ENCODE data around the gene MOB2.

Gene MOB2

DNA sequence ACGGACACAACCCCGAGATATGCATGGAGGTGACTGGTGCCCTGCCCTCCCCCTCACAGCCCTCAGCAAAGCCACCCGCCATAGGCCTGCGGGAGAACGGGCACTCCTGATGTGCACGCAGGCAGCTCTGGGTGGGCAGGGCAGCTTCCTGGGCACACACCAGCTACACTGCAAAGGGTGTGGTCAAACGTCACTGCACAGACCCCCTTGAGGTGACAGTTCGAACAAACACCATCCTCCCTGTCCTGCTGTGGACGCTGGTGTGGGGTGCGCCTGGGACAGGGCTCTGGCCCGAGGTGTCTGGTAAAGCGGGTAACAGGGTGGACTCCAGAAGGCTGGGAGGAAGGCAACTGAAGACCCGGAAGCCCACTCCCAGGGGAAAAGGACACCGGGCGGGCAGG is 21.9 kb upstream of the MOB2 start:
- TF ChIP-seq, protein P1, sequence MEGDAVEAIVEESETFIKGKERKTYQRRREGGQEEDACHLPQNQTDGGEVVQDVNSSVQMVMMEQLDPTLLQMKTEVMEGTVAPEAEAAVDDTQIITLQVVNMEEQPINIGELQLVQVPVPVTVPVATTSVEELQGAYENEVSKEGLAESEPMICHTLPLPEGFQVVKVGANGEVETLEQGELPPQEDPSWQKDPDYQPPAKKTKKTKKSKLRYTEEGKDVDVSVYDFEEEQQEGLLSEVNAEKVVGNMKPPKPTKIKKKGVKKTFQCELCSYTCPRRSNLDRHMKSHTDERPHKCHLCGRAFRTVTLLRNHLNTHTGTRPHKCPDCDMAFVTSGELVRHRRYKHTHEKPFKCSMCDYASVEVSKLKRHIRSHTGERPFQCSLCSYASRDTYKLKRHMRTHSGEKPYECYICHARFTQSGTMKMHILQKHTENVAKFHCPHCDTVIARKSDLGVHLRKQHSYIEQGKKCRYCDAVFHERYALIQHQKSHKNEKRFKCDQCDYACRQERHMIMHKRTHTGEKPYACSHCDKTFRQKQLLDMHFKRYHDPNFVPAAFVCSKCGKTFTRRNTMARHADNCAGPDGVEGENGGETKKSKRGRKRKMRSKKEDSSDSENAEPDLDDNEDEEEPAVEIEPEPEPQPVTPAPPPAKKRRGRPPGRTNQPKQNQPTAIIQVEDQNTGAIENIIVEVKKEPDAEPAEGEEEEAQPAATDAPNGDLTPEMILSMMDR (IDR thresholded peaks at IDR 0.05; ENCODE audit: low read depth, low read length, missing control alignments), result no peak
- no peak for DNase-seq (ENCODE audit: low read depth)
- H3K4me3 ChIP-seq (ENCODE audit: low read depth, low read length), result no peak overlapping the region

DNA sequence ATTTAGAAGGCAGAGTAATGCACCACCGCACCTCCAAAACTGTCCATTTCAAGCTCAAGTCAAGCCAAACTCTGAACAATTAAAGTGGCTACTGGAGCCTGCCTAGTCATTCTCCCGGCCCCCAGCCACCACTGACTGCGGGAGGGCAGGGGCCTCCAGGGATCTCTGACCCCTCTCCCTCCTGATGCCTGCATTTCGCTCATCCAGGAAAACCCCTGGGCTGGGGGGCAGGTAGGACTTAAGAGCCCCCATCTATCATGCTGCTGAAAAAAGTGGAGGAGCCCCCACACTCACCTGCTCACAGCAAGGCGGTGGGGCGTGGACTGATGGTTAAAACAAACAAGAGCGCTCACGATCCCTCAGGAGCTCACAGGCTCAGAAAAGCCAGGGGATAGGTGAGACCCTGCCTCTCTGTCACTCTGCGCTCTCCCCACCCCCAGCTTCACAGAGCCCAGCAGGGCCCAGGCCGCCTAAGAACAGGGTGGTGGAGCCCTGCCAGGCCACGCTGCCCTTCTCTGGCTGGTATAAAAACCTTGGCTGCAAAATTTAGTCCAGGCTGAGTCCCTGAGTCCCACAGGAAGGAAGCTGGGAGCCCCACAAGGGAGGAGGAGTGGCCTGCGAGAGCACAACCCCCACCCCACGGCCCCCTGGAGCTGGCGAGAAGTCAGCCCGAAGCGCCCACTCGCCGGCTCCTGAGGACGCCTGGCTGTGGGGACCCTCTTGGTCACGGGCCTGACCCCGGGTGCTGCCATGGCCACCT is 21.0 kb upstream of the MOB2 start:
- H3K4me3 ChIP-seq (ENCODE audit: low read depth, low read length), result no peak overlapping the region
- DNase-seq (ENCODE audit: low read depth), result no peak
- TF ChIP-seq, protein P1 (IDR thresholded peaks at IDR 0.05; ENCODE audit: low read depth, low read length, missing control alignments), result no peak

DNA sequence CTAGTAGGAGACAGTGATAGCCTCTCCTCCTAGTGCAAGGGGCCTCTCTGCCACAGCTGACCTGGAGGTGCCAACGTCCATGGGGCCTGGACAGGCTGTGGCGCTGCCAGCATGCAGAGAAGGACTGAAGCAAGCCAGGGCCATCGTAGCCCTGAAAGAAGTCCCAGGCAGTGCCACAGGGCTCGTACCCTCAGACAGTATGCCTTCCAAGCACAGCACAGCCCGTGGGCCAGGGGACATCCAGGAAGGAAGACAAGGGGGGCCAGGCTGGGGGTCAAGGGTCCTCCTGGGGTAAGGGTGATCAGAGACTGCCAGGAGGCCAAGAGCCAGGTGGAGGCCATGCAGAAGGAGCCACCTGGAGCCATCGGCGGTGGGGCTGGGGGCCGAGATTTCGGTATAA is 20.4 kb upstream of the MOB2 start:
- DNase-seq (ENCODE audit: low read depth), result no peak
- no peak overlapping the region for H3K4me3 ChIP-seq (ENCODE audit: low read depth, low read length)
- TF ChIP-seq, protein P1 (IDR thresholded peaks at IDR 0.05; ENCODE audit: low read depth, low read length, missing control alignments), result no peak

DNA sequence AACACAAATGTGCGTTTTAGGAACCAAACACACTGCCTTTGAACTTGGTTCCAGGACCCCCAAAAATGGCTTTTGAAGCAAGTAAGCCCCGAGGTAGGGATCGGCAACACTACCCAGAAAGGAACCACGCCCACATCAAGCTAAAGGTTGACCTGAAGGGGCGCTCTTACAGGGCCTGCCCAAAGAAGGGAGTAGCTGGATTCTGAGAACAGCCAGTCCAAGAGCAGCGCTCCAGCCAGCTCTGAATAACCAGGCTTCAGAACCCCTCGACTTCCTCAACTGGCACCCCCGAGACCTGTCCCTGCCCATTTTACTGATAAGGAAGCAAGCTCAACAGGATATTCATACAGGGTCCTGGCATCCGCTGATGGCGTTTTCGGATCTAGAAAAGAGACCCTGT is 18.9 kb upstream of the MOB2 start:
- TF ChIP-seq, protein P1 (IDR thresholded peaks at IDR 0.05; ENCODE audit: low read depth, low read length, missing control alignments), result peak; percentile 41
- no peak overlapping the region for H3K4me3 ChIP-seq (ENCODE audit: low read depth, low read length)
- no peak for DNase-seq (ENCODE audit: low read depth)

DNA sequence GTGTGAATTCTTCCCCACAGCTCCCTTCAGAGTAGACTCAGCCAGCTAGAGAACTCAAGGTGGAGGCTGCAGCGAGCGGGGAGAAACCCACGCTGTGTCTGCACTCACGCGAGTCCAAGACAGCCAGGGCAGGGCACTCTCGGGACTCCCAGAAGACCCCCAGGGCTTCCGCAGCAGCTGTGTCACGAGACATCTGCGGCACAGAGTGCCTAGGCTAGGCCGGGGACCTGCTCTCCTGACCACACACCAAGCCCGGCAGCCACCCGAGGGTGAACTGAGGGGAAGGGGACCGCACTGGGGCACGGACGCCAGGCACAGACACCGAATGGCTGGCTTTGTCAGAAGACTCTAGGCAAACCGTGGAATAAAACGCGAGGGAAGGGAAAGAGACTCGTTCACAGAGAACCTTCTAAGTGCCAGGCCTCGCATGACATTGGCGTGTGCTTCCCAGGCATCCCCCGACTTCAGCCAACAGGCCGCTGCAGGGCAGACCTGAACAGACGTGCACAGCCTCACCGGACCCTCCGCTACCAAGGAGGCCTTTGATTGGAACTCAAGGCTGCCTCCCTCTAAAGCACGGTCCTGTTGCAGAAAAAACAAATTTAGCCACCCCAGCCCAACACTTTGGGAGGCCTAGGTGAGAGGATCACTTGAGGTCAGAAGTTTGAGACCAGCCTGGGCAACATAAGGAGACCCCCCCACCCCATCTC is 18.2 kb upstream of the MOB2 start:
- H3K4me3 ChIP-seq (ENCODE audit: low read depth, low read length), result no peak overlapping the region
- DNase-seq (ENCODE audit: low read depth), result no peak
- TF ChIP-seq, protein P1 (IDR thresholded peaks at IDR 0.05; ENCODE audit: low read depth, low read length, missing control alignments), result no peak

DNA sequence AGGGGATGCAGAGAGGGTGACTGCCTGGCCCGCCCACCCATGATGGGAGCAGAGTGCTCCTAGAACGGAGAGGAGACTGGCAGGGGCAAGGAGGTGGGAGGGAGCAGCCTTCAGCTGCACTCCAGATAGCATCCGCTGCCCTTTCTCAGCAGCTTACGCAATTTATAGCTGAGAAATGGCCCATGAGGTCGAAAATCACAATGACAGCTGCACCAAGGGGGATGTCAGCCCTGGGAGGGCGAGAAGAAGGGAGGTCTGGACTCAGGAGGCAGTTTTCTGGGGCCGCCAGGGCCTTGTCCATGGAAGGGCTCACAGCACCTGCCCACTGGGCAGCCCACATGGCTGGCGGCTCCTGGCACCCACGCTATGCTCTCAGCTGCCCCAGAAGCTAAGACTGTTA is 17.6 kb upstream of the MOB2 start:
- H3K4me3 ChIP-seq (ENCODE audit: low read depth, low read length), result no peak overlapping the region
- DNase-seq (ENCODE audit: low read depth), result no peak
- TF ChIP-seq, protein P1 (IDR thresholded peaks at IDR 0.05; ENCODE audit: low read depth, low read length, missing control alignments), result no peak
